ENCODE results near the gene CNTNAP2.

CNTNAP2 gene

GRCh38 chr7:148020679-148021078, 1904.1 kb downstream of the CNTNAP2 start:
- no peak for TF ChIP-seq CTCF (IDR thresholded peaks at IDR 0.05; ENCODE audit: low read depth, low read length)
- no peak overlapping the region for H3K4me3 ChIP-seq (ENCODE audit: low read depth, low read length)

- H3K4me3 ChIP-seq (ENCODE audit: low read depth, low read length): no peak overlapping the region
- no peak for TF ChIP-seq CTCF (IDR thresholded peaks at IDR 0.05; ENCODE audit: low read depth, low read length)
Measured at GRCh38 chr7:148021507-148022045, 1905.0 kb downstream of the CNTNAP2 start.

GRCh38 chr7:148022832-148023231, 1906.2 kb downstream of the CNTNAP2 start:
- no peak overlapping the region for H3K4me3 ChIP-seq (ENCODE audit: low read depth, low read length)
- TF ChIP-seq CTCF (IDR thresholded peaks at IDR 0.05; ENCODE audit: low read depth, low read length): no peak

- no peak overlapping the region for H3K4me3 ChIP-seq (ENCODE audit: low read depth, low read length)
- TF ChIP-seq CTCF (IDR thresholded peaks at IDR 0.05; ENCODE audit: low read depth, low read length): no peak
Measured at GRCh38 chr7:148026713-148027112, 1910.1 kb downstream of the CNTNAP2 start.

GRCh38 chr7:148028165-148028564, 1911.6 kb downstream of the CNTNAP2 start:
- H3K4me3 ChIP-seq (ENCODE audit: low read depth, low read length): no peak overlapping the region
- no peak for TF ChIP-seq CTCF (IDR thresholded peaks at IDR 0.05; ENCODE audit: low read depth, low read length)

GRCh38 chr7:148031019-148031418, 1914.4 kb downstream of the CNTNAP2 start:
- TF ChIP-seq CTCF (IDR thresholded peaks at IDR 0.05; ENCODE audit: low read depth, low read length): no peak
- H3K4me3 ChIP-seq (ENCODE audit: low read depth, low read length): no peak overlapping the region

- no peak for TF ChIP-seq CTCF (IDR thresholded peaks at IDR 0.05; ENCODE audit: low read depth, low read length)
- H3K4me3 ChIP-seq (ENCODE audit: low read depth, low read length): no peak overlapping the region
Measured at GRCh38 chr7:148031811-148032210, 1915.2 kb downstream of the CNTNAP2 start.

Data from WI38 (cell line).